ENCODE measurements around the gene TDP2. TPM values are rescaled to one million over a fixed set of nuclear protein-coding genes. Genes with fewer than 3 reads are reported as not detected.

Gene TDP2
- total and polyA plus RNA-seq, 9 donors = 22.4 to 31.0 (median 26.7) TPM

DNA sequence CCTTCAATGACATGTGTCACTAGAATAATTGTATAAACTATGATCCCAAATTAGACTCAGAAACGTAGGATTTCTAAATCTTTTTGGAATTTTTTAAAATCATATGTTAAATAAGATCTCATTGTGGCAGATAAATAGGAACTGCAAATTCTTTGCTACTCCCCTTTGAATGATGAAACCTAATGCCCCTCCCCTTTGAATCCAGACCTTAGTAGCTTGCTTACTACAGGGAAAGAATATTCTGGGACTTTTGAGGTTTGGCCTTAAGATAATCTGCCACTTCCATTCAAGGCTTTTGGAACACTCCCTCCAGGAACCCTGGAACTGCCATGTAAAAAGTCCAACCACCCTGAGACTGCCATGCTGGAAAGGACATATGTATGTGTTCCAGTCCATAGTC lies 7.1 kb downstream of the TDP2 start:
- H3K27me3 ChIP-seq = no peaks in the 10 kb centered on the region
- TF ChIP-seq, protein P1, sequence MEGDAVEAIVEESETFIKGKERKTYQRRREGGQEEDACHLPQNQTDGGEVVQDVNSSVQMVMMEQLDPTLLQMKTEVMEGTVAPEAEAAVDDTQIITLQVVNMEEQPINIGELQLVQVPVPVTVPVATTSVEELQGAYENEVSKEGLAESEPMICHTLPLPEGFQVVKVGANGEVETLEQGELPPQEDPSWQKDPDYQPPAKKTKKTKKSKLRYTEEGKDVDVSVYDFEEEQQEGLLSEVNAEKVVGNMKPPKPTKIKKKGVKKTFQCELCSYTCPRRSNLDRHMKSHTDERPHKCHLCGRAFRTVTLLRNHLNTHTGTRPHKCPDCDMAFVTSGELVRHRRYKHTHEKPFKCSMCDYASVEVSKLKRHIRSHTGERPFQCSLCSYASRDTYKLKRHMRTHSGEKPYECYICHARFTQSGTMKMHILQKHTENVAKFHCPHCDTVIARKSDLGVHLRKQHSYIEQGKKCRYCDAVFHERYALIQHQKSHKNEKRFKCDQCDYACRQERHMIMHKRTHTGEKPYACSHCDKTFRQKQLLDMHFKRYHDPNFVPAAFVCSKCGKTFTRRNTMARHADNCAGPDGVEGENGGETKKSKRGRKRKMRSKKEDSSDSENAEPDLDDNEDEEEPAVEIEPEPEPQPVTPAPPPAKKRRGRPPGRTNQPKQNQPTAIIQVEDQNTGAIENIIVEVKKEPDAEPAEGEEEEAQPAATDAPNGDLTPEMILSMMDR (IDR thresholded peaks at IDR 0.05) = no peak
- TF ChIP-seq EP300 (IDR thresholded peaks at IDR 0.05) = no peak
- TF ChIP-seq POLR2A (IDR thresholded peaks at IDR 0.05) = no peak
- H3K9me3 ChIP-seq = no peaks in the 10 kb centered on the region
- intact Hi-C loops (cut with DNase I) = no loop called here
- 73 to 80% (median 78%) methylated on average over 1 of the region's 1 CpG for WGBS, 3 donors
- peaks cover 5% of the 10 kb centered on the region for H3K4me1 ChIP-seq (ENCODE audit: insufficient read depth)
- no peak overlapping the region for H3K27ac ChIP-seq
- DNase-seq = no peak
- H3K4me3 ChIP-seq = no peak overlapping the region
- H3K36me3 ChIP-seq = no peaks in the 10 kb centered on the region

DNA sequence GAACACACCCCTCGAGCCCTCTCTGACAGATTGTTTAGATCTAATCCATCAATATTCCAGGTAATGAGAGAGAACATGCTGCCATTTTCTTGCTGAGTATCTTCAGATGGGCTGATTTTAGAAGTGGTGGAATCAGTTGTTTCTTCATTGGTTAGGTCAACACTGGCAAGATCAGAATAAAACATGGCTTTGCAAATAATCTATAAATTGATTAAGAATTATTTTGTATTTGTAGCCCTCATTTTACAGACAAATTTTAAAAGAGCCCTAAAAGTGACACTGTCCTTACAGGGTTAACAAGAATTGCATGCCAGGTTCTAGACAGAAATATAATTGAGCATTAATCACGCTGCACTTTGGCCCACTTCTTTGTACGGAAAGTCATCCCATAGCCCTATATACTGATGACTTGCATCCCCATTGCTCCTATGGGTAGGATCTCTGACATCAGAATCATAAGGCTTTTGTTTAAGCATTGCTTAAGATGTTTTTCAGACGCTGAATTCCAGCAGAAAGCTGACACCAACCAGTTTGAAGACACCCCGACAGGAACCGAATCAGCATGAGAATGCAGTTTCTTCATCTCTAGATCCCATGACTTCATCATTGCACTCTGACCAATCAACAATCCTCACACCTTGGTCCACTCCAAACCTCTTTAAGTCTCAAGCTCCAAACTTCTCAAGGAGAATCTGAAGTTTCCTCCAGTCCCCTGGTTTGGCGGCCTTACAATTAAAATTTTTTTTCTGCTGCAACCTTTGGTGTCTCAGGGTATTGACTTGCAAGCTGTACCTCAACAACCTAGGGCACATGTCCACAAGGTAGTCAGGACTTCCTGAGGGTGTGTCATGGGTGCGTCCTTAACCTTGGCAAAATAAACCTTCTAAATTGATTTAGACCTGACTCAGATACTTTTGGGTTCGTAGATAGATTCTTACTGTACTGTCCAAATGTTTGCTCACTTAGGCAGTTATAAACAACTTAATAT lies 7.8 kb downstream of the TDP2 start:
- H3K4me3 ChIP-seq = no peak overlapping the region
- H3K4me1 ChIP-seq (ENCODE audit: insufficient read depth) = peaks cover 5% of the 10 kb centered on the region
- H3K27ac ChIP-seq = no peak overlapping the region
- H3K27me3 ChIP-seq = no peaks in the 10 kb centered on the region
- DNase-seq = no peak
- WGBS, 3 donors = 68 to 74% (median 72%) methylated on average over 9 of the region's 9 CpGs
- intact Hi-C loops (cut with DNase I) = no loop called here
- no peaks in the 10 kb centered on the region for H3K36me3 ChIP-seq
- H3K9me3 ChIP-seq = no peaks in the 10 kb centered on the region
- TF ChIP-seq, protein P1 (IDR thresholded peaks at IDR 0.05) = no peak
- TF ChIP-seq EP300 (IDR thresholded peaks at IDR 0.05) (no peak), POLR2A (IDR thresholded peaks at IDR 0.05) (no peak)

DNA sequence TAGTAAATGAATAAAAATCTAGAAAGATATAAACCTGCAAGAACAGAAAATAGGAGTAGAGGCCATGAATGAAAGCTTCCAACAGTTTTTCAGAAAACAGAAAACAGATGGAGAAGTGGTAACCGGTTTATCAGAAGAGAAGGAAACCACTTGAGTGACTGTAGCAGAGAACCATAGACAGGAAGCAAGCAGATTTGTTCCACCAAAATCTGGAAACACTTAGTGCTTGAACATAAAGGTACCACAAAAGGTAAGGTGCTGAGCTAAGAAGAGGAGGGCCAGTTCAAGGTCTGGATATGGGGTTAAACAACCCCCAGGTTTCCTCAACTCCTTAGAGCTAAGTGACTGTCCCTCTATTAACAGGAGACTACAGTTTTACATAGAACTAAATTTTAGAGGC lies 11.5 kb downstream of the TDP2 start:
- H3K4me1 ChIP-seq (ENCODE audit: insufficient read depth) = peaks cover 2% of the 10 kb centered on the region
- H3K36me3 ChIP-seq = no peaks in the 10 kb centered on the region
- TF ChIP-seq EP300 (IDR thresholded peaks at IDR 0.05) (no peak), POLR2A (IDR thresholded peaks at IDR 0.05) (no peak)
- TF ChIP-seq, protein P1 (IDR thresholded peaks at IDR 0.05) = no peak
- no peak for DNase-seq
- no peak overlapping the region for H3K4me3 ChIP-seq
- intact Hi-C loops (cut with DNase I) = no loop called here
- H3K27me3 ChIP-seq = no peaks in the 10 kb centered on the region
- no peaks in the 10 kb centered on the region for H3K9me3 ChIP-seq
- H3K27ac ChIP-seq = no peak overlapping the region
- WGBS, 3 donors = 86 to 88% (median 86%) methylated on average over 1 of the region's 1 CpG

DNA sequence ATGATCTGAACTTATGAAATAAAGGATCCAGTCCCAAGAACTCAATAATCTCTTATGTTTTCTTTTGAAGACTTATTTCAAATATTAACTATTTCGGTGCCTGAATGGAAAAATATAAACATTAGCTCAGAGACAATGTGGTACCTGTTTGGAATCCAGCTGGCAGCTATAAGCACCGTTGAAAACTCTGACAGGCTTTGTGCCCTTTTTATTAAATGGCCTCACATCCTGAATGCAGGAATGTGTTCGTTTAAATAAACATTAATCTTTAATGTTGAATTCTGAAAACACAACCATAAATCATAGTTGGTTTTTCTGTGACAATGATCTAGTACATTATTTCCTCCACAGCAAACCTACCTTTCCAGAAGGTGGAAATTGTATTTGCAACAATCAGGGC lies 16.3 kb downstream of the TDP2 start:
- Histone ChIP-seq H3K4me3 (no peak overlapping the region), H3K9me3 (no peaks in the 10 kb centered on the region), H3K4me1 (ENCODE audit: insufficient read depth) (peaks cover 5% of the 10 kb centered on the region), H3K36me3 (no peaks in the 10 kb centered on the region), H3K27me3 (no peaks in the 10 kb centered on the region), H3K27ac (no peak overlapping the region)
- no peak for TF ChIP-seq EP300 (IDR thresholded peaks at IDR 0.05)
- TF ChIP-seq, protein P1 (IDR thresholded peaks at IDR 0.05) = no peak
- TF ChIP-seq POLR2A (IDR thresholded peaks at IDR 0.05) = no peak
- intact Hi-C loops (cut with DNase I) = no loop called here
- WGBS, 3 donors = 52 to 57% (median 57%) methylated on average over 3 of the region's 3 CpGs
- DNase-seq = no peak
